Uterus (tissue), 2 donors: ENCODE data around the gene GMEB2.
"Not testable (repeated sequence)": the region's sequence is repeated elsewhere in the genome, so short reads cannot be mapped to it uniquely, and the experiment has no call there.

Experiments used
- POLR2A ChIP-seq, 2 donors: fragments of 450-650 bp; IDR thresholded peaks; one replicate each; pipeline ENCODE4 v1.6.1; 2016; ENCODE audit warnings: antibody characterized with exemption in 2 of 2, mild to moderate bottlenecking in 1 of 2, moderate library complexity in 1 of 2
- TF ChIP-seq, protein P1 (sequence below), 4 experiments: fragments of 200-600 bp in 2 of 4; fragments of 450-650 bp in 2 of 4; sonication (generic) in 2 of 4; IDR thresholded peaks; one replicate each; pipeline ENCODE4 v1.5.1; 2016 to 2019; ENCODE audit warnings: antibody characterized with exemption in 4 of 4, mild to moderate bottlenecking in 2 of 4, moderate library complexity in 1 of 4

GRCh38 chr20:63631426-63631825, 4.5 kb upstream of the GMEB2 start:
- TF ChIP-seq, protein P1, sequence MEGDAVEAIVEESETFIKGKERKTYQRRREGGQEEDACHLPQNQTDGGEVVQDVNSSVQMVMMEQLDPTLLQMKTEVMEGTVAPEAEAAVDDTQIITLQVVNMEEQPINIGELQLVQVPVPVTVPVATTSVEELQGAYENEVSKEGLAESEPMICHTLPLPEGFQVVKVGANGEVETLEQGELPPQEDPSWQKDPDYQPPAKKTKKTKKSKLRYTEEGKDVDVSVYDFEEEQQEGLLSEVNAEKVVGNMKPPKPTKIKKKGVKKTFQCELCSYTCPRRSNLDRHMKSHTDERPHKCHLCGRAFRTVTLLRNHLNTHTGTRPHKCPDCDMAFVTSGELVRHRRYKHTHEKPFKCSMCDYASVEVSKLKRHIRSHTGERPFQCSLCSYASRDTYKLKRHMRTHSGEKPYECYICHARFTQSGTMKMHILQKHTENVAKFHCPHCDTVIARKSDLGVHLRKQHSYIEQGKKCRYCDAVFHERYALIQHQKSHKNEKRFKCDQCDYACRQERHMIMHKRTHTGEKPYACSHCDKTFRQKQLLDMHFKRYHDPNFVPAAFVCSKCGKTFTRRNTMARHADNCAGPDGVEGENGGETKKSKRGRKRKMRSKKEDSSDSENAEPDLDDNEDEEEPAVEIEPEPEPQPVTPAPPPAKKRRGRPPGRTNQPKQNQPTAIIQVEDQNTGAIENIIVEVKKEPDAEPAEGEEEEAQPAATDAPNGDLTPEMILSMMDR (IDR thresholded peaks at IDR 0.05): not testable (repeated sequence)
- TF ChIP-seq POLR2A (IDR thresholded peaks at IDR 0.05): not testable (repeated sequence)
